Mesenchymal stem cell (in vitro differentiated cells and primary cell): ENCODE results near the gene LRRC75A.

Source experiments
- DNase-seq: peaks from one replicate; pipeline ENCODE4 v3.0.0-alpha.2; 2013
- H2AFZ ChIP-seq: one replicate; pipeline ENCODE4 v1.6.1; 2013; ENCODE audit warnings: low read depth, mild to moderate bottlenecking, control low read depth, inconsistent platforms, low read length, moderate library complexity
- H2AK5ac ChIP-seq: 2 replicates; pipeline ENCODE4 v1.6.1; 2013; ENCODE audit warnings: low read length, moderate library complexity, mild to moderate bottlenecking, inconsistent platforms; ENCODE audit not compliant: severe bottlenecking
- H2BK120ac ChIP-seq: one replicate; pipeline ENCODE4 v1.6.1; 2013; ENCODE audit warnings: low read depth, mild to moderate bottlenecking, inconsistent platforms, low read length, moderate library complexity
- H2BK12ac ChIP-seq, 2 experiments: one replicate each; pipeline ENCODE4 v1.6.1; 2013; ENCODE audit warnings: inconsistent platforms in 2 of 2, low read length in 2 of 2, mild to moderate bottlenecking in 2 of 2, moderate library complexity in 2 of 2, control low read depth in 1 of 2
- H2BK15ac ChIP-seq: one replicate; pipeline ENCODE4 v1.6.1; 2013; ENCODE audit warnings: mild to moderate bottlenecking, low read depth, inconsistent platforms; ENCODE audit not compliant: poor library complexity, severe bottlenecking
- H2BK5ac ChIP-seq: 2 replicates; pipeline ENCODE4 v1.6.1; 2013; ENCODE audit warnings: low read depth, mild to moderate bottlenecking, low read length, control low read depth, inconsistent platforms; ENCODE audit not compliant: poor library complexity, severe bottlenecking
- H3K14ac ChIP-seq, 2 experiments: one replicate each; pipeline ENCODE4 v1.6.1; 2013; ENCODE audit warnings: inconsistent platforms in 2 of 2, low read length in 2 of 2, control low read depth in 1 of 2, mild to moderate bottlenecking in 1 of 2, moderate library complexity in 1 of 2
- H3K18ac ChIP-seq, 2 experiments: one replicate each; pipeline ENCODE4 v1.6.1; 2013; ENCODE audit warnings: inconsistent platforms in 2 of 2, low read length in 2 of 2, control low read depth in 1 of 2, low read depth in 1 of 2, mild to moderate bottlenecking in 1 of 2
- H3K23ac ChIP-seq, 2 experiments: one replicate each; pipeline ENCODE4 v1.6.1; 2013; ENCODE audit warnings: inconsistent platforms in 2 of 2, low read length in 2 of 2, mild to moderate bottlenecking in 2 of 2, moderate library complexity in 2 of 2, control low read depth in 1 of 2
- H3K27ac ChIP-seq: 2 replicates; pipeline ENCODE4 v1.5.1; 2013; ENCODE audit warnings: mild to moderate bottlenecking, moderate library complexity, low read length, control low read depth, inconsistent platforms; ENCODE audit not compliant: poor library complexity, severe bottlenecking
- H3K27me3 ChIP-seq, 2 experiments: 2 replicates each; pipeline versions ENCODE4 v1.6.1 to v1.7.0; 2013; ENCODE audit warnings: low read length in 2 of 2, mild to moderate bottlenecking in 2 of 2, moderate library complexity in 2 of 2, control low read depth in 1 of 2, inconsistent platforms in 1 of 2; ENCODE audit not compliant: control insufficient read depth in 1 of 2, insufficient read depth in 1 of 2
- H3K36me3 ChIP-seq, 2 experiments: 2 replicates each; pipeline versions ENCODE4 v1.6.1 to v1.7.0; 2013; ENCODE audit warnings: low read length in 2 of 2, control low read depth in 1 of 2, inconsistent platforms in 1 of 2, low read depth in 1 of 2, mild to moderate bottlenecking in 1 of 2; ENCODE audit not compliant: insufficient read depth in 2 of 2, control insufficient read depth in 1 of 2
- H3K4ac ChIP-seq, 2 experiments: one replicate each; pipeline ENCODE4 v1.6.1; 2013; ENCODE audit warnings: inconsistent platforms in 2 of 2, low read length in 2 of 2, mild to moderate bottlenecking in 2 of 2, moderate library complexity in 2 of 2, control low read depth in 1 of 2, low read depth in 1 of 2
- H3K4me1 ChIP-seq: 2 replicates; pipeline ENCODE4 v1.6.1; 2013; ENCODE audit warnings: low read depth, low read length, control low read depth; ENCODE audit not compliant: control insufficient read depth, insufficient read depth
- H3K4me2 ChIP-seq: 2 replicates; pipeline ENCODE4 v1.6.1; 2013; ENCODE audit warnings: low read length, mild to moderate bottlenecking, inconsistent platforms; ENCODE audit not compliant: poor library complexity, severe bottlenecking
- H3K4me3 ChIP-seq, 2 experiments: 2 replicates each; pipeline versions ENCODE4 v1.5.1 to v1.7.0; 2013; ENCODE audit warnings: low read length in 2 of 2, mild to moderate bottlenecking in 2 of 2, control low read depth in 1 of 2, low read depth in 1 of 2; ENCODE audit not compliant: insufficient read depth in 1 of 2
- H3K79me1 ChIP-seq: replicated peaks from 2 replicates; pipeline ENCODE4 v1.6.1; 2013; ENCODE audit warnings: mild to moderate bottlenecking, control low read depth, low read length, inconsistent platforms; ENCODE audit not compliant: poor library complexity, severe bottlenecking
- H3K9ac ChIP-seq: 2 replicates; pipeline ENCODE4 v1.7.0; 2013; ENCODE audit warnings: mild to moderate bottlenecking, low read length, moderate library complexity
- H3K9me3 ChIP-seq: 2 replicates; pipeline ENCODE4 v1.7.0; 2013; ENCODE audit warnings: mild to moderate bottlenecking, low read length; ENCODE audit not compliant: control insufficient read depth
- H4K8ac ChIP-seq: one replicate; pipeline ENCODE4 v1.6.1; 2013; ENCODE audit warnings: inconsistent platforms, mild to moderate bottlenecking, low read length, moderate library complexity
- H4K91ac ChIP-seq: one replicate; pipeline ENCODE4 v1.6.1; 2013; ENCODE audit warnings: mild to moderate bottlenecking, low read length, inconsistent platforms
- WGBS: methylation state at CpG from one replicate; pipeline ENCODE4 v1.1.7; 2013; ENCODE audit warnings: mixed read lengths; 5-methylcytosine and 5-hydroxymethylcytosine counted together

LRRC75A gene

DNA sequence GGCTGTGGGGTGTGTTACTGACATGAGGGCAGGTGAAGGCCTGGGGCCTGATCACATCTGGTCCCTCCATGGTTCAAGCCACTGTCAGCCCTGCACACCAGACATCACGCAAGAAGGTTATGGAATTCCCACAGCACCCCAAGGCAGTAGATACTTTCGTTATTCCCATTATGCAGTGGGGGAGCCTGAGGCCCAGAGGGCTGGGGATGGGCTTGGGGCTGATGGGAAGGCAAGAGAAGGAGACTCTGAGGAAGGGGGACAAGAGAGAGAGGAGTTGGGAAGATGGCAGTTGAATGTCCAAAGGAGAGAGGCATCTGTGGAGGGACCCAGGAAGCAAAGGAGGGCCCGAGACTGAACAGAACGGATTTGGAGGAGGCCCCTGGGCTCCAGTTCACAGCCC, 42.0 kb downstream of the LRRC75A start:
- H3K9ac ChIP-seq, result no peak overlapping the region

DNA sequence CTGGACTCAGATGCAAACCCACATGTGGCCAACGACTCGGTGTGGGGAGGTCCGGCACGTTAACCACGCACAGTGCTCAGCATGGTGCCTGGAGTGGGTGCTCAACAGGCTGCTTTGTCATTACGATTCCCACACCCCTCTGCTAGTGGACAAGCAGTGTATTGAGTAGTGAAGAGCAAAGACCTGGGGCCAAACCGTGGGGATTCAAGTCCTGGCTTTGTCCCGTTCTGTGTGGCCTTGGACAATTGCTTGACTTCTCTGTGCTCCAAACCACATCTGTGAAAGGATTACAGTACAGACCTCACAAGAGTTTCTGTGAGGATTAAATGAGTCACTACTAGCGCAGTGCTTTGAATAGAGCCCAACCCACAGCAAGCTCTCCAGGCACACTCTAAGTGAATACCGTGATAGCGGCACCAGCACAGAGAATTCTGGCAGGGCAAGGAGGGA, 42.8 kb downstream of the LRRC75A start:
- DNase-seq, result peak; percentile 60
- Histone ChIP-seq H3K27ac (no peak overlapping the region), H2BK12ac (no peak overlapping the region), H3K4ac (no peak overlapping the region), H2BK15ac (no peak overlapping the region), H2AK5ac (no peak overlapping the region), H2AFZ (no peak overlapping the region), H3K9ac (no peak overlapping the region), H3K18ac (no peak overlapping the region), H3K23ac (no peak overlapping the region), H3K36me3 (peaks cover 35 to 46% of the 10 kb centered on the region in 2 experiments), H3K4me1 (peaks cover 16% of the 10 kb centered on the region), H3K79me1 (peaks cover 2% of the 10 kb centered on the region), H2BK5ac (no peak overlapping the region), H4K91ac (no peak overlapping the region), H4K8ac (no peak overlapping the region), H3K9me3 (no peaks in the 10 kb centered on the region), H3K4me3 (no peak overlapping the region), H3K14ac (no peak overlapping the region), H3K4me2 (no peak overlapping the region), H3K27me3 (no peaks in the 10 kb centered on the region), H2BK120ac (no peak overlapping the region)
- WGBS, result 95% methylated on average over 11 of the region's 11 CpGs

More for the DNA sequence above, 42.0 kb downstream of the LRRC75A start:
- H4K91ac ChIP-seq, result no peak overlapping the region
- no peak overlapping the region for H3K18ac ChIP-seq
- H3K27ac ChIP-seq, result no peak overlapping the region
- no peaks in the 10 kb centered on the region for H3K27me3 ChIP-seq
- H2BK120ac ChIP-seq, result no peak overlapping the region
- peaks cover 12% of the 10 kb centered on the region for H3K4me1 ChIP-seq
- no peak overlapping the region for H3K4me2 ChIP-seq
- no peak overlapping the region for H3K23ac ChIP-seq
- H3K36me3 ChIP-seq, result peaks cover 31 to 41% of the 10 kb centered on the region in 2 experiments
- peaks cover 2% of the 10 kb centered on the region for H3K79me1 ChIP-seq
- no peak overlapping the region for H2BK15ac ChIP-seq
- no peak overlapping the region for H2AK5ac ChIP-seq
- 100% methylated on average over 2 of the region's 4 CpGs for WGBS
- no peak overlapping the region for H4K8ac ChIP-seq
- no peak overlapping the region for H3K14ac ChIP-seq
- DNase-seq, result no peak
- H2BK5ac ChIP-seq, result no peak overlapping the region
- H2BK12ac ChIP-seq, result no peak overlapping the region
- H3K4me3 ChIP-seq, result no peak overlapping the region
- no peak overlapping the region for H2AFZ ChIP-seq
- no peaks in the 10 kb centered on the region for H3K9me3 ChIP-seq
- H3K4ac ChIP-seq, result no peak overlapping the region

DNA sequence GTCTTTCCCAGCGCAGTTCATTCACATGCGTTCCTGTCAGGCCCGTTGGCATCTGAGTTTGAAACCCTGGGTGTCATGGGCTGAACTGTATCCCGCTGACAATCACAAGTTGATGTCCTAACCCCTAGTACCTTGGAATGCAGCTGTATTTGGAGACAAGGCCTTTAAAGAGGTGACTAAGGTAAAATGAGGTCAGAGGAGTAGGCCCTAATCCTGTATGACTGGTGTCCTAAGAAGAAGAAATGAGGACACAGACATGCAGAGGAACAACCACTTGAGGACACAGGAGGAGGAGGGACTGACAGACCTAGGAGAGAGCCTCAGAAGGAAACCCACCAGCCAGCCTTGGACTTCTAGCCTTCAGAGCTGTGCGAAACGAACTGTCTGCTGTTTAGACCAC, 43.5 kb downstream of the LRRC75A start:
- no peaks in the 10 kb centered on the region for H3K9me3 ChIP-seq
- no peak overlapping the region for H2BK12ac ChIP-seq
- no peak overlapping the region for H3K14ac ChIP-seq
- no peak overlapping the region for H2BK5ac ChIP-seq
- peaks cover 19% of the 10 kb centered on the region for H3K4me1 ChIP-seq
- peaks cover 4% of the 10 kb centered on the region for H3K79me1 ChIP-seq
- H3K23ac ChIP-seq, result no peak overlapping the region
- no peak overlapping the region for H4K8ac ChIP-seq
- no peak overlapping the region for H3K27ac ChIP-seq
- no peaks in the 10 kb centered on the region for H3K27me3 ChIP-seq
- H3K36me3 ChIP-seq, result peaks cover 42 to 53% of the 10 kb centered on the region in 2 experiments
- no peak overlapping the region for H2BK120ac ChIP-seq
- no peak overlapping the region for H2AFZ ChIP-seq
- H3K4me3 ChIP-seq, result no peak overlapping the region
- H3K4me2 ChIP-seq, result no peak overlapping the region
- no peak overlapping the region for H3K18ac ChIP-seq
- no peak overlapping the region for H4K91ac ChIP-seq
- H3K9ac ChIP-seq, result no peak overlapping the region
- no peak overlapping the region for H3K4ac ChIP-seq
- H2BK15ac ChIP-seq, result no peak overlapping the region
- no peak overlapping the region for H2AK5ac ChIP-seq
- no peak for DNase-seq
- 85% methylated on average over 6 of the region's 6 CpGs for WGBS

DNA sequence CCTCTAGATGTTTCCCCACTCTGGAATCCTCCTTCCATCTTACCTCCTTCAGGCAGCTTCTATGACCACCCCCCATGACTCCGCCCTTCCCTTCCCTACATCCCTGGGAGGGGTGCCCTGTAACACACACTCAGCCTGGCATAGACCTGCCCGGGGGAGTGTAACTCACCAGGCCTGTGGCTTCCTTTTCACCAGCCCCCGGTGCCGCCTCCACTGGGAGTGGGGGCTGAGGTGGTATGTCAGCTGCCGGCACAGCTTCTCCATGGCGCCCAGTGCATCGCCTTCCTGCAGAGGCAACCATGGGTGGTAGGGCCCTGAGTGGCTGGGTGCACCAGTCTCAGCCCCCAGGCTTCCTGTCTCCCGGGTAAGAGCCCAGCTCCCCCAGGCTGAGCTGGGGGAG, 44.3 kb downstream of the LRRC75A start:
- Histone ChIP-seq H3K18ac (no peak overlapping the region), H3K27me3 (no peaks in the 10 kb centered on the region), H3K36me3 (peaks cover 50 to 61% of the 10 kb centered on the region in 2 experiments), H3K27ac (no peak overlapping the region), H3K79me1 (peaks cover 7% of the 10 kb centered on the region), H3K4ac (no peak overlapping the region), H2BK15ac (no peak overlapping the region), H2BK12ac (no peak overlapping the region), H4K91ac (no peak overlapping the region), H2AFZ (no peak overlapping the region), H4K8ac (no peak overlapping the region), H3K9ac (no peak overlapping the region), H2AK5ac (no peak overlapping the region), H2BK5ac (no peak overlapping the region), H3K4me1 (peaks cover 24% of the 10 kb centered on the region), H3K9me3 (no peaks in the 10 kb centered on the region), H3K4me2 (no peak overlapping the region), H3K14ac (no peak overlapping the region), H2BK120ac (no peak overlapping the region), H3K4me3 (no peak overlapping the region), H3K23ac (no peak overlapping the region)
- DNase-seq, result no peak
- WGBS, result 94% methylated on average over 8 of the region's 8 CpGs
